ENCODE results near the gene PLCB4. TPM values are rescaled to one million over a fixed set of nuclear protein-coding genes. Genes with fewer than 3 reads are reported as not detected.

PLCB4 gene
- polyA plus RNA-seq, 1 experiment = 8.8 TPM

DNA sequence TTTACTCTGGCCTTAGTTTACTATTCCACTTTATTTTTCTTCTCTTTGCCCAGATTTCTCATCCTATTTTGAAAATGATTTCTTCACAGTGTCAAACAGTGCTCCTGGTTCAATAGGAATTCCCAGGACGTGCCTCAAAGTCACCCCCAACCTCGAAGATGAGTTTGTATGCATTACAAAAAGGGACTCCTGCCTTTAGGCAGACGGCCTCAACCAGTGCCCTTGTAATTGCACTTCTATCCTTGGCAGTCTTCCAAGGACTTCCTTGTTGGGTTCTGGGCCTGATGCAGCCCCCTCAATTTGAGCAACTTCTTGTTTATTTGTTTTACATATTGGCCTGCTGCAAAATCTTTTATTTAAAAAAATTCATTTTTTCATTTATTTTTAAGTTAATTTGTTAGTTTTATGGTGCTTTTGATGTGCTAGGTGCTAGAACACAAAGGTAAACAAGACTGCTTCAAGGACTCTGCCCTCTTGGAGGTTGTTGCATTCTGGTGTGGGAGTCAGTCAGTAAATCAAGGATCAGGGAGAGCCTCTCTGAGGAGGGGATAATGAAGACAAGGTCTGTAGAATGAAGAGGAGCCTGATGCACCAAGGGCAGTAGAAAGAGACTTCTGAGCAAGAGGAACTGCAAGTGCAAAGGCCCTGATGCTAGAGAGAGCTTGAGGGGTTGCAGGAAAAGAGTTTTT lies 264.0 kb downstream of the PLCB4 start:
- CTCF ChIA-PET = interaction anchor here (1.2 kb wide), 1 partner anchor 112 kb away, joined by 3 read pairs; no protein-coding TSS in a partner anchor
- POLR2A ChIA-PET = no interaction called here
- Histone ChIP-seq H3K36me3 (ENCODE audit: control insufficient read depth, insufficient read depth, low read length) (no peaks in the 10 kb centered on the region), H3K4me3 (ENCODE audit: low read depth, low read length) (no peak overlapping the region), H3K27me3 (ENCODE audit: control insufficient read depth, insufficient read depth, low read length) (no peaks in the 10 kb centered on the region)
- DNase-seq (ENCODE audit: low read depth) = no peak
- TF ChIP-seq CTCF (IDR thresholded peaks at IDR 0.05; ENCODE audit: insufficient read depth, low read depth, low read length) = no peak

GRCh38 chr20:9334866-9335265 lies 266.0 kb downstream of the PLCB4 start:
- no peak for TF ChIP-seq CTCF (IDR thresholded peaks at IDR 0.05; ENCODE audit: insufficient read depth, low read depth, low read length)
- ChIA-PET POLR2A (no interaction called here), CTCF (interaction anchor here (0.8 to 1.1 kb wide), 2 partner anchors 22 to 545 kb away, joined by 3 read pairs; no protein-coding TSS in a partner anchor)
- Histone ChIP-seq H3K4me3 (ENCODE audit: low read depth, low read length) (no peak overlapping the region), H3K36me3 (ENCODE audit: control insufficient read depth, insufficient read depth, low read length) (no peaks in the 10 kb centered on the region), H3K27me3 (ENCODE audit: control insufficient read depth, insufficient read depth, low read length) (no peaks in the 10 kb centered on the region)
- no peak for DNase-seq (ENCODE audit: low read depth)

DNA sequence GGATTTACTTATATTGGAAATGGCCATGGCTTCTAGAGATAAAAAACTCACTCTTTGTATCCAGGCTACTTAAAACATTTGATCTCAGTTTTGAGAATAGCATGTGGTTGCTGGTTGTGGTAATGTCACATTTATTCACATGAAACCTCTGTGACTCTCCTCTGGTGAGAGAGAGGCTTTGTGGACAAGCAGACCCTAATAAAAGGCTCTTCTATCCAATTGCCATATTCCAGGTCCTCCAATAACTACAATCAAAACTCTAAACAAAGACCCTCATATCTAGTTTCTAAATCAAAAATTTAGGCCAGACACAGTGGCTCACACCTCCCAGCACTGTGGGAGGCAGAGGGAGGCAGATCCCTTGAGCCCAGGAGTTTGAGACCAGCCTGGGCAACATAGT lies 269.2 kb downstream of the PLCB4 start:
- no peak for DNase-seq (ENCODE audit: low read depth)
- Histone ChIP-seq H3K4me3 (ENCODE audit: low read depth, low read length) (no peak overlapping the region), H3K36me3 (ENCODE audit: control insufficient read depth, insufficient read depth, low read length) (0 out of 2 replicates have a peak, but pooled peaks cover 1% of the 10 kb centered on the region), H3K27me3 (ENCODE audit: control insufficient read depth, insufficient read depth, low read length) (no peaks in the 10 kb centered on the region)
- no peak for TF ChIP-seq CTCF (IDR thresholded peaks at IDR 0.05; ENCODE audit: insufficient read depth, low read depth, low read length)
- ChIA-PET POLR2A (no interaction called here), CTCF (interaction anchor here (0.9 to 1.4 kb wide), 2 partner anchors 9 to 578 kb away, joined by 3 read pairs; no protein-coding TSS in a partner anchor)

- H3K27me3 ChIP-seq (ENCODE audit: control insufficient read depth, insufficient read depth, low read length) = no peaks in the 10 kb centered on the region
- ChIA-PET CTCF (interaction anchor here (1.3 to 1.7 kb wide), 2 partner anchors 11 to 54 kb away, joined by 3 to 4 read pairs; no protein-coding TSS in a partner anchor), POLR2A (no interaction called here)
- H3K36me3 ChIP-seq (ENCODE audit: control insufficient read depth, insufficient read depth, low read length) = 0 out of 2 replicates have a peak, but pooled peaks cover 1% of the 10 kb centered on the region
- no peak overlapping the region for H3K4me3 ChIP-seq (ENCODE audit: low read depth, low read length)
- no peak for TF ChIP-seq CTCF (IDR thresholded peaks at IDR 0.05; ENCODE audit: insufficient read depth, low read depth, low read length)
- no peak for DNase-seq (ENCODE audit: low read depth)
Measured at GRCh38 chr20:9339708-9340107, 270.8 kb downstream of the PLCB4 start.

- DNase-seq (ENCODE audit: low read depth) = no peak
- no peak for TF ChIP-seq CTCF (IDR thresholded peaks at IDR 0.05; ENCODE audit: insufficient read depth, low read depth, low read length)
- ChIA-PET CTCF (no interaction called here), POLR2A (interaction anchor here (0.7 kb wide), 1 partner anchor 181 kb away, joined by 11 read pairs; no protein-coding TSS in a partner anchor)
- Histone ChIP-seq H3K27me3 (ENCODE audit: control insufficient read depth, insufficient read depth, low read length) (no peaks in the 10 kb centered on the region), H3K4me3 (ENCODE audit: low read depth, low read length) (no peak overlapping the region), H3K36me3 (ENCODE audit: control insufficient read depth, insufficient read depth, low read length) (0 out of 2 replicates have a peak, but pooled peaks cover 1% of the 10 kb centered on the region)
Measured at GRCh38 chr20:9342651-9343050, 273.8 kb downstream of the PLCB4 start.

Data from BJ (cell line).